GM19438 (cell line): ENCODE results near the gene TRIM72.
A peak's percentile ranks its signal among the peaks of the same experiment; 100 is the strongest.
"Not testable (repeated sequence)": the region's sequence is repeated elsewhere in the genome, so short reads cannot be mapped to it uniquely, and the experiment has no call there.

Source experiments
- ATAC-seq: cut with Tn5 transposase; IDR thresholded peaks from one replicate; pipeline ENCODE4 v1.9.1; 2021; ENCODE audit warnings: low read depth; ENCODE audit not compliant: unreplicated experiment

The TRIM72 gene

DNA sequence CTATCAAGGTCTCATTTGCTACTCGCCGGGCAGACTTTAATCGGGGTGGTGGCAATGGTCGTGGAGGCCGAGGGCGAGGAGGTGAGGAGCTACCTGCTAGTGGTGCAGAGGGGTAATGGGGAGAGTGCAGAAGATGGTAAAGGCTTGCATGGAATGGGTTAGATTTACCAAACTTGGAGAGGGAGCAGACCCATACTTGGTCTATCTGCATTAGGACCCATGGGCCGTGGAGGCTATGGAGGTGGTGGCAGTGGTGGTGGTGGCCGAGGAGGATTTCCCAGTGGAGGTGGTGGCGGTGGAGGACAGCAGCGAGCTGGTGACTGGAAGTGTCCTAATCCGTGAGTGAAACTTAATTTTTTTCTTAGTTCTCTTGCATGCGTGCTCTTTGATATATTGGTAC, 23.9 kb upstream of the TRIM72 start:
- ATAC-seq: no peak

DNA sequence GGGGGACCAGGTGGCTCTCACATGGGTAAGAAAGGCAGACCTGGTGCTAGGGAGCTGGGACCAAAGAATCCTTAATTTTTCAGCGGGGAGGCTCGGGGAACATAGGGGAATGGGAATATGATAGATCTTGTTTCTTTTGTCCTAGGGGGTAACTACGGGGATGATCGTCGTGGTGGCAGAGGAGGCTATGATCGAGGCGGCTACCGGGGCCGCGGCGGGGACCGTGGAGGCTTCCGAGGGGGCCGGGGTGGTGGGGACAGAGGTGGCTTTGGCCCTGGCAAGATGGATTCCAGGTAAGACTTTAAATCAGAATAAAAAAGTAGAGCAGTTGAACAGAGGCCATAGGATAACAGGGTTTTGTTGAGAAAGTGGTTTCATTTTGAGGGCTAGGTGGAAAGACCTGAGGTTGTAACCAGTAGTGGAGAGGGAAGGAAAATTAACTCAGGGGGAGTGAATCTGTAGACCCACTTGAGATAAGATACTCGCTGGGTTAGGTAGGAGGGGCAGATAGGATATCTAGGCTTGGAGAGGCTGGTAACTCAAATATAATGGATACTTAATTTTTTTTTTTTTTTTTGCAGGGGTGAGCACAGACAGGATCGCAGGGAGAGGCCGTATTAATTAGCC, 23.0 kb upstream of the TRIM72 start:
- no peak for ATAC-seq

DNA sequence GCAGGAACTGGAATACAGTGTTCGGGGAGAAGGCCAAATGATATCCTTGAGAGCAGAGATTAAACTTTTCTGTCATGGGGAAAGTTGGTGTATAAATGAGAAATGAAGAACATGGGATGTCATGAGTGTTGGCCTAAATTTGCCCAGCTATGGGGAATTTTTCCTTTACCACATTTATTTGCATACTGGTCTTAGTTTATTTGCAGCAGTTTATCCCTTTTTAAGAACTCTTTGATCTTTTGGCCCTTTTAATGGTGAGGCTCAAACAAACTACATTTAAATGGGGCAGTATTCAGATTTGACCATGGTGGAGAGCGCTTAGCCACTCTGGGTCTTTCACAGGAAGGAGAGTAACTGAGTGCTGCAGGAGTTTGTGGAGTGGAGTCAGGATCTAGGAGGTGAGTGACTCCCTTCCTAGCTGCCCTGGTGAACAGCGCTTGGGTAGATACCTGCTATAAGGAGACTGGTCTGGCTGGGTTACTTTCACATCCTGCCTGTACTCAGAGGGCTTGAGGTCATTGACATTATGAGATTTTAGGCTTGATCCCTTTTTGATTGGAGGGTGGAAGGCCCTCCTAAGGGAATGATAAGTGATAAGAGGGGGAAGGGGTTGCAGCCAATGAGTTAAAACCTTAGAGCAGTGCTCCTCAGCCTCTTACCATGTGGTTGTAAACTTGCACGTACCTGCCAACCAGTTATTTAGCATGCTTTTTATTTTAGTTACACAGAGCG, 22.1 kb upstream of the TRIM72 start:
- no peak for ATAC-seq

DNA sequence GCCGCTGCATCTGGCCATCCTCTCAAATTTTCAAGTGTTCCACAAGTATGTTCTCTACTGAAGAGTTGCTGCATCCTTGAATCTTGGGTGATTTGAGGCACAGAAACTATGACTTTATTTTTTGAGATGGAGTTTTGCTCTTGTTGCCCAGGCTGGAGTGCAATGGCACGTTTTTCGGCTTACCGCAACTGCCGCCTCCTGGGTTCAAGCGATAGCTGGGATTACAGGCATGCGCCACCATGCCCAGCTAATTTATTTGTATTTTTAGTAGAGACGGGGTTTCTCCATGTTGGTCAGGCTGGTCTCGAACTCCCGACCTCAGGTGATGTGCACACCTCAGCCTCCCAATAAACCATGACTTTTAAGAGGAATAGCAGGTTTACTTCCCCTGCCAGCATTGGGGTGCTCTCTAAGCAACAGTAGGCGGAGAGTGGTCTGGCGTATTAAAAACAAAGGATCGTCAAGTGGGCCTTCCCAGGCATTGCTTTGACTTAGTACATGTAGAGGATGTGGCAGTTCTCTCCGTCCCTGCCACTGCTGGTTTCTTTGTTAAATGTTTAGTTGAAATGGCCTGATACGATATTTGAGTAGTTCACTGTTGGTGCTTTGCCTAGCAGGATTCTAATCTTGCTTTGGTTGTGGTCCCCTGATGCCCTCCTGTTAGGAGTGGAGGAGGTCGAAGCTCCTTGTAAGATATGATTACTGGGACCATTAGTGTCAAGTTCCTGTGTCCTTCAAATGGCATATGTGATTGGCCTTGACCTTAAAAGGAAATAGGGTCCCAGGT, 20.9 kb upstream of the TRIM72 start:
- no peak for ATAC-seq

DNA sequence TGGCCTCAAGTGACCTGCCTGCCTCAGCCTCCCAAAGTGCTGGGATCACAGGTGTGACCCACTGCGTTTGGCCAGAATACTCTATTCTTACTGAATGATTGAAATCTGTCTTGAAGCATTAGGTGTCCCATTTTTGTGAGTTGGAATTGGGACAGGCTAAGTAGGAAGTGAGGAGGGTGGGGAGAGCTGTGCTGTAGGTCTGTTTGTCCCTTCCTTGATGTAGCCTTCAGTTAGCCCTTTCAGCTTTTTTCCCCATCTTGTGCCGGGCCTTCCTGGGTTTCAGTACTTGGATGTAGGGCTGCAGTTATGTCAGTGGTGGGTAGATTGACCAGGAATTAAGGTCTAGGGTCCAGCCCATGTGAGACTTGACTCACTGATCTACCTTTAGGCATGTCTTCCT, 20.0 kb upstream of the TRIM72 start:
- no peak for ATAC-seq

DNA sequence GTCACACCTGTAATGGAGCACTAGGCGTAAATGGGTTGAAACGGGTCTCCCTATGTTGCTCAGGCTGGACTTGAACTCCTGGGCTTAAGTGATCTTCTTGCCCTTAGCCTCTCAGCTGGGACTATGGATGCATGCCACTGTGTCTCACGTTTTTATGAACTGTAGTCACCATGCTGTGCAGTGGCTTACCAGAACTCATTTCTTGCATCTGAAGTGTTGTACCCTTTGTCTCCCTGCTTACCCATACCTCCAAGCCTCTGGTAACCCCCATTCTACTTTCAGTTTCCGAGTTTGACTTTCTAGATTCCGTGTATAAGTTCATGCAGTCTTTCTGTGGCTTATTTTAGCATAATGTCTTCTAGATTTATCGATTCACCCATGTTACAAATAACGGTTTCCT, 19.0 kb upstream of the TRIM72 start:
- no peak for ATAC-seq

DNA sequence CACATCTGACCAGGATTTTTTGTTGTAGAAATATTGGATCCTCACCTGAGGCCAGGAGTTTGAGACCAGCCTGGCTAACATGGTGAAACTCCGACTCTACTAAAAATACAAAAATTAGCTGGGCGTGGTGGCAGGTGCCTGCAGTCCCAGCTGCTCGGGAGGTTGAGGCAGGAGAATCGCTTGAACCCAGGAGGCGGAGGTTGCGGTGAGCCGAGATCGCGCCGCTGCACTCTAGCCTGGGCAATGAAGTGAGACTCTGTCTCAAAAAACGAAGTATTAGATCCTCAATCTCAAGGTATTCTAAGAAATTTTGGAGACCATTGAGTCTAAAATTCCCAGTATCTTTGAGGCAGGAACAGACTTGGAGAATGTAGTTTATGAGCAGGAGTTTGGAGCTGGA, 18.1 kb upstream of the TRIM72 start:
- ATAC-seq: not testable (repeated sequence)

DNA sequence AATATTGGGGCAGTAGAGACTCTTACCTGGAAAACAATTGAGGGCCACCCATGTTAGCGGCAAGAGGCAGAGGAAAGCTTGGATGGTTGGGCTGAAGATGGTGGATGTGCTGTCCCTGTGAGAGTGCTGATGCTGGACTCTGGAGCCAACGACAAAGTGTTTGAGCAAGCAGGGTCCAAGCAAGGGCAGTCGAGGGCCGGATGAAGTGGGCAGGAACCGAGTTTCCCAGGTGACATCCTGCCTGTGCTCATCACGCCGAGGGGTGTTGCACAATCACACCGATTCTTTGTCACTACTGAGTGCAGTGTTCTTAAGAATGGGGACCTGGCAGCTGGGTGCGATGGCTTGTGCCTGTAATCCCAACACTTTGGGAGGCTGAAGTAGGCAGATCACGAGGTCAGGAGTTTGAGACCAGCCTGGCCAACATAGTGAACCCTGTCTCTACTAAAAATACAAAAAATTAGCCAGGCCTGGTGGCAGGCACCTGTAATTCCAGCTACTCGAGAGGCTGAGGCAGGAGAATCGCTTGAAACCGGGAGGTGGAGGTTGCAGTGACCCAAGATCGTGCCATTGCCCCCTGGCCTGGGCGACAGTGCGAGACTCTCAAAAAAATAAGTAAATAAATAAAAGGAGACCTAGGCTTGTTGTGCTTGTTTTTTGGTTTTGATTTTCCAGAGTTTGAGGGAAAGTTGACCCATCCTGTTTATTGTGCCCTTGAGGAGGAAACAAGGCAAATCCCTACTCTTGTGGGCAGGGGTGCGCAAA, 17.4 kb upstream of the TRIM72 start:
- ATAC-seq: no peak

DNA sequence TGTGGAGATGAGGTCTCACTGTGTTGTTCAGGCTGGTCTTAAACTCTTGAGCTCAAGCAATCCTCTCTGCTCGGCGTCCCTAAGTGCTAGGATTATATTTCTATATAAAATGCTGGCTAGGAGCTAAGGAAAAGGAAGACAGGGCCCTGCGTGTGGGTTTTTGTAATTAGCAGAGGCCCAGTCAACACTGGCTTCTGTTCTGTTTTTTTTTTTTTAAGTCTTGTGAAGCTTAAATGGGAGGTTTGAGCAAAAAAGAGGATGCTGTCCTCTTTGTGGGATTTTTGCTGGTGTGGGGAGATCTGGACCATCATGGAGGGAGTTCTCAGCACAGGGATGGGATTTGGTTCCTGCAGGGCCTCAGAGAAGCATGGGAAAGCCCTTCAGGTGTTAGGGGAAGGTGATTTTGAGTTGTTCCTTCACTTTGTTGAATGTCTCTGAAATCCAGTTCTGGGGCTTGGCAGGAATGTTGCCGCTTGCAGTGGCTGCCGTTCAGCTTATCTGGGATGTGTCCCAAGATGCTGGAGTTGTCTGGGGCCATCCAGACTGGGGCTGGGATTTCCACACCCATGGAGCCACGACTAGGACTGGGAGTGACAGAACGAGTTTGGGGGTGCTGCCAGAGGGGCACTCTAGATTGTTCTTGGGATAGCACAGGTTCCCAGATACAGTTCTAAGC, 15.6 kb upstream of the TRIM72 start:
- no peak for ATAC-seq

DNA sequence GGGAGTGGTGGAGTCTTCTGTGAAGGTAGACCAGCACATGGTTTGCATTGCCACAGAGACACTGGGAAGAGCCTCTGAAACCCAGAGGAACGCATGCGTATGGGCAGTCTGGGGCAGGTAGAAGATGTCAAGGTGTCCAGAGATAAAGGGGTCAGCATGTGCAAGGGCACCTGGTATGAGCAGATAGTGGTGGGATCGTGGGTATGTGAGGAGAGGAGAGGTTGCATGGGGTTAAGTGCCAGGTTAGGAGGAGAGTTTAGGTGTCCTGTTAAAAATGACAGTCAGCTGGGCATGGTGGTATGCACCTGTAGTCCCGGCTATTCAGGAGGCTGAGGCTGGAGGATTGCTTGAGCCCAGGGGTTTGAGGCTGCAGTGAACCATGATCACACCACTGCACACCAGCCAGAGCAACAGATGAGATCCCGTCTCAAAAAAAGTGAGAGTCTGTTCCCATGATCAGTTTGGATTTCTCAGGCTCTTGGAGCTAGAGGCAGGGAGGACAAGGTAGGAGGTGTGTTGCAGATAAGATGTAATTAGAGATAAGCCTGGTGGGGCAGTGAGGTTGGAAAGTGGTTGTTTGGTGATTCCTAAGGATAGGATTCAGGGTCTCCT, 14.4 kb upstream of the TRIM72 start:
- no peak for ATAC-seq

DNA sequence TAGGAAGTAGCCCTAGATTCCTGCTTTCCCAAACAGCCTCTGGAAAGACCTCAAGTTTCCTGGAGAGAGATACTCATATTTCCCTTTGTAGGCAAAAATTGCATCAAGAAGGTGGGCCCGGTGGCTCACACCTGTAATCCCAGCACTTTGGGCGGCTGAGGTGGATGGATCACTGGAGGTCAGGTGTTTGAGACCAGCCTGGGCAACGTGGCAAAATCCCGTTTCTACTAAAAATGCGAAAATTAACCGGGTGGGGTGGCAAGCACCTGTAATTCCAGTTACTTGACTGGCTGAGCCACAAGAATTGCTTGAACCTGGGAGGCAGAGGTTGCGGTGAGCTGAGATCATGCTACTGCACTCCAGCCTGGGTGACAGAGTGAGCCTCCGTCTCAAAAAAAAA, 13.8 kb upstream of the TRIM72 start:
- not testable (repeated sequence) for ATAC-seq

DNA sequence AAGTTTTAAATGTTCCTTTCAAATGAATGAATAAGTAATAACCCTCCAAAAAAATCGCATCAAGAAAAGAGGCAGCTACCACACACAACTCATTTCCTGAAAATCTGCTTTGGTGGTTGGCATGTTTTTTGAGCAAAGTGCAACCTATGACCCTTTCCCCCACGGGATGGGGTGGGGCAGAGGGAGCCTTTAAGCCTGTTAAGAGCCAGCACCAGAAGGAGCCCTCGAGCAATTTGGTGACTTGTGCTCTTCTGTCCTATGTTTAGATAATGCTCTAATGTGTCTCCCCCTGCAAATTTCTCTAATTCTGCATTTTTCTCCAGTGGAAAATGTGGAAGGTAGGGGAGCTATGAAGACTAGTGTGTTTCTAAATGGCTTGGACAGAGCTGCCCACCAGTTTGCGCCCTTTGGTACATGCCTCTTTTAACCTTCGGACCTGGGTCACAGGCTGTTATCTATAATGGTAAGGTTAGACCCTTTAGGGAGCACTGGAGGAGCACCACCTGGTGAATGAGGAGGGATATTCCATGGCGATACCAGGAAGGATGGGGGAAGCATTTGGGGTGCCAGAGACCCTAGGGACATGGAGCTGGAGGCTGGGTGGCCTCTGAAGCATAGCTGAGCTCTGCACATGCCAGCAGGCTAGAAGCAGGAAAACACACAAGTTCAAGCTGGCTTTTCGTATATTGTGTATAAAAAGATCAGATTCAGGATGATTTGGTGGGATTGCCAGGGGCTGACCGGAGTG, 12.9 kb upstream of the TRIM72 start:
- ATAC-seq: no peak

DNA sequence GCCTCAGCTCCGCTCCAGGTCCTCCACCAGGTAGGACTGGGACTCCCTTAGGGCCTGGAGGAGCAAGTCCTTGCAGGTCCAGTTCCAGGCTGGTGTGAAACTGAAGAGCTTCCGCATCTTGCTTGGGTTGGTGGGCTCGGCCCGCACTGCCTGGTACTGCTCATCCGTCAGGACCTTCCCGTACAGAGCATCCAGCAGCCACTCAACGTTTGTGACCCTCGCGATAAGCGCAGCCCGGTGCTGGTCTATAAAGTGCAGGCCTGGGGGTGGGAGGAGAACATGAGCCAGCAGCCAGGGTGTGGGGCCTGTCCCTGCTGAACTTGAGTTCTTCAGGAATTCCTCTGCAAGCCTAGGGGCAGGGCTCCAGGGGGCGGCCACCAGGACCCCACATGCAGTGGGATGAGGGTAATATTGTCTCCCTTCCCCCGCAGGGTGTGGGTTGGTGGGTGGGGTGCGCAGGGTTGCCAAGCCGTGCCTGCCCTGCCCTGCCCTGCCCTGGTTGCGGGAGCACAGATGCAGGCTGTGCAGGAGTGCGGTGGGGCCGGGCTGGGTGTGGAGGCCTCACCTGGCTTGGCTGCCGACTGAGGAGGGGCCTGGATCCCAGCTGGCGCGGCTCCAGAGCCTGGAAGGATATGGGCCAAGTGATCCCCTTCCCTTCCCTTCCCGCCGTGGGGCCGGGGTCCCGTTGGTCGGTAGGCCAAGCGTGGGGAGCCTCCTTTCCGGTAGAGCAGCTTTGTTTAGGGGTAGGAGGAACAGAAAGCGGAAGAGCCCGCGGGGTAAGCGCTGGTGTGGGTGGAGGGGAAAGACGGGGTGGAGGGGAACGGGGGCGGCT, 12.1 kb upstream of the TRIM72 start:
- peak; percentile 63 for ATAC-seq

DNA sequence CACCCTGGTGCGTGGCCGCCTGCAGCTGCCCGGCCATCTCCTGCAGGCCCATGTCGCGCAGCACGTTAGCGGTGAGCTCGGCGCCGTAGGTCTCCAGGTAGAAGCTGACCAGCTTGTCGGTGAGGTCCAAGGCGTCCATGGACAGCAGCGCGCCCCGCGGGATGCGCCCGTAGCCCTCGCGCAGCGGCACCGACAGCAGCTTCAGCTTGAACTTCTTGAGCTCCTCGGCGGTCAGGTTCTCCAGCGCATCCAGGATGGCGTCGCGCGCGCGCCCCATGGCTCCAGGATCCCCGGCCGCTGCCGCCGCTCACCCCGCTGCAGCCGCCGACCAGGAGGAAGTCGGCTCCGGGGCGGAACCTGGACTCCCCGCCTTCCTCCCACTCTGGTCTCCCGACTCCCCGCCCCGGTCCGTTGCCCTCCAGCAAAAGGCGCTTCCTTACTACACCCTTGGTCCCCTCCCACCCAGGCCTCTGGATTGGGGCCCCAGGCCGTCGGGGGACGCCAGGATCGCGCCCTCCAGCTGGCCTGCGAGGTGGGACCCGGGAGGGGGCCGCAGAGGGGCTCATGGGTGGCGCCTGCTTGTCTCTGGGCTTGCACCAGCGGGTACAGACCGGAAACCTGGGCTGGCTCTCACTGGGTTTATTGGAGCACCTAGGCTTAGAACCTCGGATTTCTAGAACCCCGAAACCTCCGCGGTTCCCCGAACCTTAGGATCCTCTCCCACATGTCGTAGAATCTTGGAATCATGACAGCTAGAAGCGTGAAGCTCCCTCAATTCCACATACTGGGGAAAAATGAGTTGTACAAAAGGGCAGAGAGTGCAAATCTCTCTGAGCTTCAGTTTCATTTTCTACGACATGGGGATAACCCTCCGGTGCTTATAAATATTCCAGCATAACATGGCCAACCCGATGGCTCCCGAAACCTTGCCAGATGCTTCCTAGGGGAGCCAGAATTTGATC, 11.2 kb upstream of the TRIM72 start, which contains the start of gene PYCARD:
TSS of gene PYCARD (minus strand) at position 347 of the 962 bp plus-strand sequence. CDS start at position 277, 70 bp downstream.
- peak; percentile 44 for ATAC-seq

DNA sequence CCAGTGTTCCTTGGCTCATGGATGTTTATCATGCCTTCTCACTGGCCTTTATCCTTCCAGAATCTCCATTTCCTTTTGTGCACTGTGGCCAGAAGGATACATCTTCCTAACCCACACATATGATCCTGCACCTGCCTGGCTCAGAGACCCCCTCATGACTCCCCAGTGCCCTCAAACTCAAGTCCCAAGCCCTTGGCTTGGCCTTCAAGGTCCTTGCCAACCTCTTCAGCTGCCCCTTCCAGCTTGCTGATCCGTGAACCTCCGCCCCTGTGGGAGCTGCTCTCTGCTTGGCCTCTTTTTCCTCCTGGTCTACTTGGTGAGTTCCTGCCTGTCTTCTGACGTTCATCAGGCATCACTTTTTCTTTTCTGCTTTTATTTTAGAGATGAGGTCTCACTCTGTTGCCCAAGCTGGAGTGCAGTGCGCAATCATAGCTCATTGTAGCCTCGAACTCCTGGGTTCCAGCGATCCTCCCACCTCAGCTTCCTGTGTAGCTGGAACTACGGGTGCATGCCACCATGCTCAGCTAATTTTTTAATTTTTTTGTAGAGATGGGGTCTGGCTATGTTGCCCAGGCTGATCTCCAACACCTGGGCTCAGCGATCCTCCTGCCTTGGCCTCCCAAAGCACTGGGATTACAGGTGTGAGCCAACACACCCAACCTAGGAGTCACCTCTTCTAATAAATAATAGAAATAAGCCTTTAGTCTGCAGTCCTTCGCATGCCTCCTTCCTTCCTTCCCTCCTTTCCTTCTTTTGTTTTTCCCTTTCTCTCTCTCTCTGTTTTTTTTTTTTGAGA, 8.8 kb upstream of the TRIM72 start:
- ATAC-seq: no peak

DNA sequence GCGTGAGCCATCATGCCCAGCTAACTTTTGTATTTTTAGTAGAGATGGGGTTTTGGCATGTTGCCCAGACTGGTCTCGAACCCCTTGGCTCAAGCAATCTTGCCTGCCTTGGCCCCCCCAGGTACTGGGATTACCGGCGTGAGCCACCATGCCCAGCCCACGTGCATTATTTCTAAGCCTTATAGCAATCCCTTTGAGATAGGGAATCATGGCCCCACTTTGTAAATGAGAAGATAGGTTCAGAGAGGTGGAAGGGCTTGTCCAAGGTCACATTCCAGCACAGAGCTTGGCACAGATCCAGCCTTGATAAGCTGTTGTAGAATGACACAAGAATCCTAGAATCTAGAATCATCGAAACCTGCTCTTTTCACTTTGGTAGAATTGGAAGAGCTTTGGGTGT, 7.1 kb upstream of the TRIM72 start:
- ATAC-seq: no peak
